Measurements from ENCODE around the gene TVP23A.
"Not testable (repeated sequence)": the region's sequence is repeated elsewhere in the genome, so short reads cannot be mapped to it uniquely, and the experiment has no call there.

Gene TVP23A

GRCh38 chr16:10834130-10834529 lies 15.5 kb upstream of the TVP23A start:
- no peaks in the 10 kb centered on the region for H3K79me2 ChIP-seq (ENCODE audit: insufficient read depth, low read length)
- H3K36me3 ChIP-seq (ENCODE audit: insufficient read depth, low read length): no peaks in the 10 kb centered on the region
- TF ChIP-seq EZH2 (IDR thresholded peaks at IDR 0.05; ENCODE audit: borderline replicate concordance, low read depth, low read length, severe bottlenecking) (no peak), CTCF (IDR thresholded peaks at IDR 0.05; ENCODE audit: borderline replicate concordance, extremely low read depth, low read length, poor library complexity, severe bottlenecking) (no peak)
- H3K9ac ChIP-seq (ENCODE audit: low read depth, low read length): no peak overlapping the region
- no peak overlapping the region for H3K4me3 ChIP-seq (ENCODE audit: low read depth in 1 of 2, low read length in 2 of 2)
- no peaks in the 10 kb centered on the region for H3K4me1 ChIP-seq (ENCODE audit: insufficient read depth, low read length)
- no peak overlapping the region for H2AFZ ChIP-seq (ENCODE audit: low read depth, low read length)
- no peak overlapping the region for H3K27ac ChIP-seq (ENCODE audit: low read length)
- H3K9me3 ChIP-seq (ENCODE audit: insufficient read depth, low read length, severe bottlenecking): no peaks in the 10 kb centered on the region
- H3K4me2 ChIP-seq (ENCODE audit: insufficient read depth, low read length): no peak overlapping the region
- H4K20me1 ChIP-seq (ENCODE audit: insufficient read depth, low read length): no peaks in the 10 kb centered on the region
- H3K27me3 ChIP-seq (ENCODE audit: insufficient read depth, low read length, poor library complexity): peaks cover 8% of the 10 kb centered on the region
- ATAC-seq (ENCODE audit: insufficient read depth, low read depth) (no peak), DNase-seq (no peak)

DNA sequence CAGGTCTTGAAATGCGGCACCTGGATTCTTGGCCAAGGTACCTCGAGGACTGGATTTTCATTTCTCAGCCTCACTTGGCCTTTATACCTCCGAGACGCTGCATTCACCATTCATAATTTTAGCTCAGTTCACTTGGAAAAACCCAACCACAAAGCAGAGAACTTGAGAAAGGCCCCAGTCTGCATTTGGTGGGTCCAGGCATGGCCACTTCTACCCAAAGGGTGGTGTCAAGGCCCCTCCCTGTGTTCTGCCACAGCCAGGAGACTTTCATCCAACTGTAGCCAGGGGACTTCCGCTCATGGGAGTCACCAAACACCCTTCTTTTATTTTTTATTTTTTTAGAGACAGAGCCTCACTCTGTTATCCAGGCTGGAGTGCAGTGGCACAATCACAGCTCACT lies 14.7 kb upstream of the TVP23A start:
- Histone ChIP-seq H3K36me3 (ENCODE audit: insufficient read depth, low read length) (no peaks in the 10 kb centered on the region), H3K9me3 (ENCODE audit: insufficient read depth, low read length, severe bottlenecking) (no peaks in the 10 kb centered on the region), H3K4me1 (ENCODE audit: insufficient read depth, low read length) (no peaks in the 10 kb centered on the region), H3K4me3 (ENCODE audit: low read depth in 1 of 2, low read length in 2 of 2) (no peak overlapping the region), H4K20me1 (ENCODE audit: insufficient read depth, low read length) (no peaks in the 10 kb centered on the region), H3K27ac (ENCODE audit: low read length) (no peak overlapping the region), H3K79me2 (ENCODE audit: insufficient read depth, low read length) (no peaks in the 10 kb centered on the region), H3K27me3 (ENCODE audit: insufficient read depth, low read length, poor library complexity) (peaks cover 8% of the 10 kb centered on the region), H3K4me2 (ENCODE audit: insufficient read depth, low read length) (no peak overlapping the region), H3K9ac (ENCODE audit: low read depth, low read length) (no peak overlapping the region), H2AFZ (ENCODE audit: low read depth, low read length) (no peak overlapping the region)
- DNase-seq (no peak), ATAC-seq (ENCODE audit: insufficient read depth, low read depth) (no peak)
- no peak for TF ChIP-seq CTCF (IDR thresholded peaks at IDR 0.05; ENCODE audit: borderline replicate concordance, extremely low read depth, low read length, poor library complexity, severe bottlenecking)
- no peak for TF ChIP-seq EZH2 (IDR thresholded peaks at IDR 0.05; ENCODE audit: borderline replicate concordance, low read depth, low read length, severe bottlenecking)

DNA sequence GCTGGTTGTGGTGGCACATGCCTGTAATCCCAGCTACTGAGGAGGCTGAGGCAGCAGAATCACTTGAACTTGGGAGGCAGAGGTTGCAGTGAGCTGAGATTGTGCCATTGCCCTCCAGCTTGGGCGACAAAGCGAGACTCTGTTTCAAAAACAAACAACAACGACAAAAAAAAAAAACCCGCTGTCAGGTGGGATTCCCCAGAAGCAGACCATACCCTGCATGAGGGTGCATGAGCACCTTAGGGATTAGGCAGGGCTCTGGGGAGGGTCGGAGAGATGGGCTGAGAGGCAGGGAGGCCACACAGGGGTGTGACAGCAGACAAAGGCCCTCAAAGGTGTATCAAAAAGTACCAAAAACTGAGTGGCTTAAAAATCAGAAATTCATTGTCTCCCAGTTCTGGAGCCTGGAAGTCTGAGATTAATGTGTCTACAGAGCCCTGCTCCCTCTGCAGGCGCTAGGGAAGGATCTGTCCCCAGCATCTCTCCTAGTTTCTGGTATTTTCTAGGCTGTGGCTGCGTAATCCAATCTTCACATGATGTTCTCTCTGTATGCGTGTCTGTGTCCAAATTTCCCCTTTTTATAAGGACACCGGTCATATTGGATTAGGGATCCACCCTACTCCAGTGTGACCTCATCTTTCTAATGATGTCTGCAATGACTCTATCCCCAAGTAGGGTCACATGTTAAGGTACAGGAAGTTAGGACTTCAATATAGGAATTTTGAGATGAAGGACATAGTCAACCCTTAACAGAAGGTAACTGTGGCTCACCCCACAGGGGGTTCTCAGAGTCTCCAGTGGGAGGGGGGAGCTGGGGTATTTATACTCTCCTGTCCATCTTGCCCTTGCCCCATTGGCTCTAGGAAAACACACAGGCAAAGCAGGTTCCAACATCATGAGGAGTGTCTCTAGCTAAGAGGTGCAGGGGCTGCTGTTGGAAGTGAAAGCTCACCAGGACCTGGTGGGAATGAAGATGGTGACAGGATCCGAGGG lies 13.6 kb upstream of the TVP23A start:
- no peak overlapping the region for H3K4me2 ChIP-seq (ENCODE audit: insufficient read depth, low read length)
- no peak overlapping the region for H3K4me3 ChIP-seq (ENCODE audit: low read depth in 1 of 2, low read length in 2 of 2)
- no peak overlapping the region for H3K9ac ChIP-seq (ENCODE audit: low read depth, low read length)
- peaks cover 4% of the 10 kb centered on the region for H3K27me3 ChIP-seq (ENCODE audit: insufficient read depth, low read length, poor library complexity)
- no peaks in the 10 kb centered on the region for H3K4me1 ChIP-seq (ENCODE audit: insufficient read depth, low read length)
- H3K79me2 ChIP-seq (ENCODE audit: insufficient read depth, low read length): no peaks in the 10 kb centered on the region
- H3K36me3 ChIP-seq (ENCODE audit: insufficient read depth, low read length): no peaks in the 10 kb centered on the region
- no peaks in the 10 kb centered on the region for H3K9me3 ChIP-seq (ENCODE audit: insufficient read depth, low read length, severe bottlenecking)
- H3K27ac ChIP-seq (ENCODE audit: low read length): no peak overlapping the region
- DNase-seq (no peak), ATAC-seq (ENCODE audit: insufficient read depth, low read depth) (no peak)
- no peaks in the 10 kb centered on the region for H4K20me1 ChIP-seq (ENCODE audit: insufficient read depth, low read length)
- no peak overlapping the region for H2AFZ ChIP-seq (ENCODE audit: low read depth, low read length)
- no peak for TF ChIP-seq CTCF (IDR thresholded peaks at IDR 0.05; ENCODE audit: borderline replicate concordance, extremely low read depth, low read length, poor library complexity, severe bottlenecking)
- TF ChIP-seq EZH2 (IDR thresholded peaks at IDR 0.05; ENCODE audit: borderline replicate concordance, low read depth, low read length, severe bottlenecking): no peak

GRCh38 chr16:10830240-10830639 lies 11.6 kb upstream of the TVP23A start:
- H3K9me3 ChIP-seq (ENCODE audit: insufficient read depth, low read length, severe bottlenecking); H3K4me1 ChIP-seq (ENCODE audit: insufficient read depth, low read length); H3K9ac ChIP-seq (ENCODE audit: low read depth, low read length); DNase-seq; H4K20me1 ChIP-seq (ENCODE audit: insufficient read depth, low read length); H3K27me3 ChIP-seq (ENCODE audit: insufficient read depth, low read length, poor library complexity); H3K79me2 ChIP-seq (ENCODE audit: insufficient read depth, low read length); H2AFZ ChIP-seq (ENCODE audit: low read depth, low read length); H3K36me3 ChIP-seq (ENCODE audit: insufficient read depth, low read length); H3K4me3 ChIP-seq (ENCODE audit: low read depth in 1 of 2, low read length in 2 of 2); H3K27ac ChIP-seq (ENCODE audit: low read length); H3K4me2 ChIP-seq (ENCODE audit: insufficient read depth, low read length); ATAC-seq (ENCODE audit: insufficient read depth, low read depth): not testable (repeated sequence)

DNA sequence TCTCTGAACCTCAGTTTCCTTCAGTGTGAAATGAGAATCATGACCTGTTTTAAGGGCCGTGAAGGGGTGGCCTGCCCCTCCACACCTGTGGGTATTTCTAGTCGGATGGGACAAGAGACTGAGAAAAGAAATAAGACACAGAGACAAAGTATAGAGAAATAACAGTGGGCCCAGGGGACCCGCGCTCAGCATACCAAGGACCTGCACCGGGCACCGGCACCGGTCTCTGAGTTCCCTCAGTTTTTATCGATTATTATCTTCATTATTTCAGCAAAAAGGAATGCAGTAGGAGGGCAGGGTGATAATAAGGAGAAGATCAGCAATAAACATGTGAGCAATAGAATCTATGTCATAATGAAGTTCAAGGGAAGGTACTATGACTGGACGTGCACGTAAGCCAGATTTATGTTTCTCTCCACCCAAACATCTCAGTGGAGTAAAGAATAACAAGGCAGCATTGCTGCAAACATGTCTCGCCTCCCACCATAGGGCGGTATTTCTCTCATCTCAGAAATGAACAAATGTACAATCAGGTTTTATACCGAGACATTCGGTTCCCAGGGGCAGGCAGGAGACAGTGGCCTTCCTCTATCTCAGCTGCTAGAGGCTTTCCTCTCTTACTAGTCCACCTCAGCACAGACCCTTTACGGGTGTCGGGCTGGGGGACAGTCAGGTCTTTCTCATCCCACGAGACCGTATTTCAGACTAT lies 10.9 kb upstream of the TVP23A start:
- not testable (repeated sequence) for H2AFZ ChIP-seq (ENCODE audit: low read depth, low read length); H3K9me3 ChIP-seq (ENCODE audit: insufficient read depth, low read length, severe bottlenecking); H3K27ac ChIP-seq (ENCODE audit: low read length); H4K20me1 ChIP-seq (ENCODE audit: insufficient read depth, low read length); H3K4me3 ChIP-seq (ENCODE audit: low read depth in 1 of 2, low read length in 2 of 2); H3K36me3 ChIP-seq (ENCODE audit: insufficient read depth, low read length); ATAC-seq (ENCODE audit: insufficient read depth, low read depth); H3K79me2 ChIP-seq (ENCODE audit: insufficient read depth, low read length); H3K27me3 ChIP-seq (ENCODE audit: insufficient read depth, low read length, poor library complexity); H3K9ac ChIP-seq (ENCODE audit: low read depth, low read length); H3K4me1 ChIP-seq (ENCODE audit: insufficient read depth, low read length); DNase-seq; H3K4me2 ChIP-seq (ENCODE audit: insufficient read depth, low read length)

All from DND-41 (cell line).